ENCODE data around the gene SPTBN1.

The SPTBN1 gene

DNA sequence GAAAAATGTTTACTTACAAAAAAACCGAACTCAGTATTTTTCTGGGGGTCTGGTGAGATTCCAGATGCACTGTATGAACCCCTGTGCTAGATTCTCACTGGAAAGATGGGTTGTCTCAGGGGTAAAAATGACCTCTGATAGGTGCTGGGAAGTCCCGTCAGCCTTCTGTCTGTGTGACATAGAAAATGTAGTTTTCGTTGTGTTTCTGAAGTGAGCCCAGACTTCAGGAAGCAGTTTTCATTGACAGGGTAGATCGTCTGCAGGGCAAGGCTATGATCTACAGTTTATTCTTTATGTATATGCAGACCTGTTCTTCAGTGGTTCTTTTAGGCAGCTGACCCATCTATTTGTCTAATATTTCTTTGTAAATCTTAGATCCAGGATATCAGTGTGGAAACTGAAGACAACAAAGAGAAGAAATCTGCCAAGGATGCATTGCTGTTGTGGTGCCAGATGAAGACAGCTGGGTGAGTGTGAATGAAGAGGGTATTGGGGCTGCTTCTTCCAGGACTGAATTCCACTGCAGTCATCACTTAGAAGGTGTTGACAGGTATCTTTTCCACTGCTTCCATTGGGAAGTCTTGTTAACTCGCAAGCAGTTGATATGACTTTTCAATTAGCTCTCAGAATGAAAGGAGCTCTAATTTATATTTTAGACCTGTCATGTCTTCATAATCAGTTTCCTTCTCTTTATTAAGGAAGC is 159.9 kb downstream of the SPTBN1 start:
- DNase-seq = no peak

DNA sequence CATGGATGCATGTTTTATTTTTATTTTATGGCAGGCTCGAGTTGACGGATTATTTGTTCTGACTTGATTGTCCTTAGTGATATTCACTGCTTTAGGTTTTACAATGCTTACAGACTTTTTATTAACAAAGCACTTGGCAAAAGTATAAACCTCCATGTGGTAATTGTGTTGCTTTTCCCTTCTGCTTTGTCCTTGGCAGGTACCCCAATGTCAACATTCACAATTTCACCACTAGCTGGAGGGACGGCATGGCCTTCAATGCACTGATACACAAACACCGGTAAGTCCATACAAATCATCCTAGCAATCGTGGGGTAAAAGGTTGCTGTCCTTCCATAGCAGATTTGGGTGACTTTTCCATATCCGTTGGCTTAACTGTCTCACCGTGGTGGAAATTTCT is 161.3 kb downstream of the SPTBN1 start:
- no peak for DNase-seq

DNA sequence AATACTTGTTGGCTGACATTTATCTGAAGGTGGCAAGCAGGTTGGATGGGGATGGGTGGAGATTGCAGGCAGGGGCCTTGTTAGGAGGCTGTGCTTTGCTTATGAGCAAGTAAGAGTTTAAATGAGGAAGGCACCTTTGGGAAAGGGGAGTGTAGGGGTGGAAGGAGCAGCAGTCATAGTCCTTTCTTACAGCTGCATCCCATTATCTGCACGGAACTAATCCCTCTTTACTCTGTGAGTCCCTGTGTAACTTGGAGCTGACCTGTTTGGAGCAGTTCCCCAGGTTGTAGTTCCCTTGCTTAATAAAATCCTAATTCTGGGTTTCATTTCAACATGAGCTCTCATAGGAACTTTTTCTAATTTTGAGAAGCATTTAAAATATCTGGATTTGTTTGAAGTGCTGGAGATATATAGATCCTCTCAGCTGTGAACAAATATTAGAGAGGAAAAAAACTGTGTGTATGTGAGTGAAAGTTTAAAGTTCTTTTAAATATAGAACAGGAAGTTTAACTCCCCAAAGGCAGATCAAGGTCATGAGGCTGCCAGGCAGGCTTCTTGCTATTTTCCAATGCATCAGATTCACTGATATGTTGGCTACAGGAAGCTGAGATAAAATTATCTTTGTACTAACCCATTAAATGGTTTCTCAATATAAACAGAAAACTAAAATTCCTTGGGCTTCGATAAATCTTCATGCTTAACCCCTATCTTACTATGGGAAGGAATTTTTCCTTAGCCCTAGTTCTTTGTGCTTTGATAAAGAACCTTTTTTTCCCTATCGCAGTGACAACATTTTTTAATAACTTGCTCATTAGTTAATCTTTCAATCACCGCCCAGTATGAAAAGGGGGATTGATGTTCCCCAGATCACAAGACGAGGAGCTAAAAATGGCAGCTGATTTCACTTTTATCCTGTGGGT is 162.8 kb downstream of the SPTBN1 start:
- DNase-seq = no peak

DNA sequence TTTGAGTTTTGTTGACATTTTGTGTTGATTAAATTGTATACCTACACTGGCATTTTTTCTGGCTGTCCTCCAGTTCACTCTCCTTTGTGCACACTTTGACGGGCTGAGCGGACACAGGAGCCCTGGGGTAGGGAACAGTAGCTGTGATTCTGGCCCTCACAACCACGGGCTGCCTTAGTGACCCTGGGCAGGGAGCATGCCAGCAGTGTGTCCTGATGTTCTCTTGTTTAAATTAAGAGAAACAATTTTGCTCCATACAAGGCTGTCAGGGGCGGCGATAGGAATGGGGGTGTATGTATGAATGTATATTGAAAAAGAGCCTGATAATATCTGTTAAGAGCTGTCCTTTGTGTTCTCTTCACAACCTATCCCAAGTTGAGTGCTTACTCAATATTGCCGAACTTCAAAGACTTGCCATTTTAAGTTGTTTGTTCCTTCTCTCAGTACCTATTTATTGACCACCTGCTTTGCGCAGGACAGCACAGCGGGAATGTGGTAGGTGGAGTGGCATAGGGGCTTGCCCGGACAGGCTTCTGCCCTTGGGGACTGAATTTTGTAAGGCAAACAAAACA is 163.6 kb downstream of the SPTBN1 start:
- no peak for DNase-seq

DNA sequence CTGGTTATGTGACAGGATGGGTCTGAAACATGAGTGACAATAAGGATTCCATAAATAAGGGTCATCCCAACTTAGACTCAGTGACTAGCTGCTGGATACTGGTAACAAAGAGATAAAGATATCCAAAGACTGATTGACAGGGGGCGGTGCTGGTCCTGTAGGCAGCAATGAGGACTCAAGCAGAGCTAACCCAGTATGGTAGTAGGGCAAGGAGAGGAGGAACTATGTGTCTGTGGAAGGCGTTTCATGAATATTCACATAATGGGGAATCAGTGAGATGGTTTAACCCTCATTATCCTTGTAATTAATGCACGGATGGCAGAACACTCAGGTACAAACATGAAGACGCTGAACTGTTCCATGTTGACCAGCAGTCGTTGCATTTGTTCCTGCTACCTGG is 164.8 kb downstream of the SPTBN1 start:
- no peak for DNase-seq

DNA sequence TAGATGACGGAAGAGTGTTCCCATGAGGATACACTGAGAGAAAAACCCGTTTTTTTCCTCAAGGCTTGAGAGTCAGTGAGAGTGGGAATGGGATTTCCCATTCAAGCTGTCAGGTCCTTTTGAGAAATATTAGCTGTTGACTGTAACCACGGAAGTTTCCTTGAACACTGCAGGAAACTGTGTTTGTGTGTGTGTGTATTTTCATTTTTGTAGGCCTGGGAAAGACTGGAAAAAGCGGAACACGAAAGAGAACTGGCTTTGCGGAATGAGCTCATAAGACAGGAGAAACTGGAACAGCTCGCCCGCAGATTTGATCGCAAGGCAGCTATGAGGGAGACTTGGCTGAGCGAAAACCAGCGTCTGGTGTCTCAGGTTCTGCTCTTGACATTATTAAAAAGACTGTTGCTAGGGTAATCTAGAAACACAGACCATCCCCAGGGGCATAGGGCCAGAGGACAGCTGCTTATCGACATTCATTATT is 168.5 kb downstream of the SPTBN1 start:
- DNase-seq = no peak

DNA sequence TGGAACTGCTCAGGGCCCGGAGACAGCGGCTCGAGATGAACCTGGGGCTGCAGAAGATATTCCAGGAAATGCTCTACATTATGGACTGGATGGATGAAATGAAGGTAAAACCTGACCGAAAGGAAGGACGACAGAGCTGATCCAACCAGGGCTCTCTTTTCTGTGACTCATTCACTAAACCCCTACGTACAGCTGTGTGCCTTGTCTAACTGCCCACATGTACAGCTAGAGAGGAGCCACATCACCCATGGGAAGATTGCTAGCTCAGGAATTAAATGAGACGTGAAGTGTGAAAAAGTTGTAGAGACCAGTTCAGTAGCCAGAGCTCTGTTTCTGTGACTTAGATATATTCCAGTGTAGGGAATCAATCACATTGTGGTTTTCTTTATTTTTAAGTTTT is 170.0 kb downstream of the SPTBN1 start:
- no peak for DNase-seq

DNA sequence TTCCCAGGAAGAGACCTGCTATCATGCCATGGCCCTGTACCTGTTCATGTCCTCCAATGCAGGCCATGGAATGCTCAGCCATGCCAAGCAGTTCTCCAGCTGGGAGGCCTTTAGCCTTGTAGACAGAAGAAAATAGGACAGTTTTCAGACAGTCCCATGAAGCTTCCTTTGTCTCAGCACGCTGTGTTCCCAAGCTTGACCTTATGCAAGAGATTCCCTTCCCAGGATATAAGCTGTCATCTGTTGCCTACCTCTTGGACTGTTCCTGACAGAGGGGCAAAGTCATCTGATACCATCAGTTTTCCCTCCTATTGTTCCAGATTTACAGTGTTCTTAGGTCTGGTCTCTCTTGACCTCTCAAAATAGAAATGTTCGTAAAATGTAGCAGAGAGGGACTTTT is 170.8 kb downstream of the SPTBN1 start:
- DNase-seq = no peak

DNA sequence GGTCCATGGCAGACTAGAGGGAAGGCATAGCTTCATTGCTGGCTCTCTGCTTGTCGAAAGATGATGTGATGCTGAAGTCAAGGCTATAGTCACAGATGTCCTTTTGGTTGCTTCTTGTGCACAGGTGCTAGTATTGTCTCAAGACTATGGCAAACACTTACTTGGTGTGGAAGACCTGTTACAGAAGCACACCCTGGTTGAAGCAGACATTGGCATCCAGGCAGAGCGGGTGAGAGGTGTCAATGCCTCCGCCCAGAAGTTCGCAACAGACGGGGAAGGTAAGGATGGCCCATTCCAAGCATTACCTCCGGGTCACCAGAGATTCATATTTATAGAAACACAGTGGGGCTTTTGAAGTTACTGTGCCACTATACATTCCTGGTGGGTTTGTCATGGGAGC is 171.8 kb downstream of the SPTBN1 start:
- no peak for DNase-seq

DNA sequence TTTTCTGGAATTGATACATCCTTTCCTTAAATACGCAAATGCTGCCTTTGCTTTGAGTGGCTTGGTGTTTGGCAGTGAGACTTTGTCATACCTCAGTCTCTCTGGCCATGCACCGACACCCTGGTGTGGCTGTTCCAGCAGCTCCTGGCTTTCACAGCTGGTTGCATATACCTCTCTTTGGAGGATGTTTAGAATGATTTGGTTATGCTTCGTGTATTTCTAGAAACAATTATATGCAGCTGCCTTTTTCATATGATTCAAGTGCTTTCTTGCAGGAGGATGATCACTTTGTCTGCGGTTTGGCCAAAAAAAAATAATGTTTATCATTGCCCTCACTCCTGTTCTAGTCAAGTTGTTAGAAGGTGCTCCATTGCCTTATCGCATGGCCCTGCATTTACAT is 172.3 kb downstream of the SPTBN1 start:
- DNase-seq = no peak

DNA sequence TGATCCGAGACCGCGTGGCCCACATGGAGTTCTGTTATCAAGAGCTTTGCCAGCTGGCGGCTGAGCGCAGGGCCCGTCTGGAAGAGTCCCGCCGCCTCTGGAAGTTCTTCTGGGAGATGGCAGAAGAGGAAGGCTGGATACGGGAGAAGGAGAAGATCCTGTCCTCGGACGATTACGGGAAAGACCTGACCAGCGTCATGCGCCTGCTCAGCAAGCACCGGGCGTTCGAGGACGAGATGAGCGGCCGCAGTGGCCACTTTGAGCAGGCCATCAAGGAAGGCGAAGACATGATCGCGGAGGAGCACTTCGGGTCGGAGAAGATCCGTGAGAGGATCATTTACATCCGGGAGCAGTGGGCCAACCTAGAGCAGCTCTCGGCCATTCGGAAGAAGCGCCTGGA is 172.8 kb downstream of the SPTBN1 start:
- DNase-seq = no peak

DNA sequence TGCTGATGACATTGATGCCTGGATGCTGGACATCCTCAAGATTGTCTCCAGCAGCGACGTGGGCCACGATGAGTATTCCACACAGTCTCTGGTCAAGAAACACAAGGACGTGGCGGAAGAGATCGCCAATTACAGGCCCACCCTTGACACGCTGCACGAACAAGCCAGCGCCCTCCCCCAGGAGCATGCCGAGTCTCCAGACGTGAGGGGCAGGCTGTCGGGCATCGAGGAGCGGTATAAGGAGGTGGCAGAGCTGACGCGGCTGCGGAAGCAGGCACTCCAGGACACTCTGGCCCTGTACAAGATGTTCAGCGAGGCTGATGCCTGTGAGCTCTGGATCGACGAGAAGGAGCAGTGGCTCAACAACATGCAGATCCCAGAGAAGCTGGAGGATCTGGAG is 173.3 kb downstream of the SPTBN1 start:
- no peak for DNase-seq

DNA sequence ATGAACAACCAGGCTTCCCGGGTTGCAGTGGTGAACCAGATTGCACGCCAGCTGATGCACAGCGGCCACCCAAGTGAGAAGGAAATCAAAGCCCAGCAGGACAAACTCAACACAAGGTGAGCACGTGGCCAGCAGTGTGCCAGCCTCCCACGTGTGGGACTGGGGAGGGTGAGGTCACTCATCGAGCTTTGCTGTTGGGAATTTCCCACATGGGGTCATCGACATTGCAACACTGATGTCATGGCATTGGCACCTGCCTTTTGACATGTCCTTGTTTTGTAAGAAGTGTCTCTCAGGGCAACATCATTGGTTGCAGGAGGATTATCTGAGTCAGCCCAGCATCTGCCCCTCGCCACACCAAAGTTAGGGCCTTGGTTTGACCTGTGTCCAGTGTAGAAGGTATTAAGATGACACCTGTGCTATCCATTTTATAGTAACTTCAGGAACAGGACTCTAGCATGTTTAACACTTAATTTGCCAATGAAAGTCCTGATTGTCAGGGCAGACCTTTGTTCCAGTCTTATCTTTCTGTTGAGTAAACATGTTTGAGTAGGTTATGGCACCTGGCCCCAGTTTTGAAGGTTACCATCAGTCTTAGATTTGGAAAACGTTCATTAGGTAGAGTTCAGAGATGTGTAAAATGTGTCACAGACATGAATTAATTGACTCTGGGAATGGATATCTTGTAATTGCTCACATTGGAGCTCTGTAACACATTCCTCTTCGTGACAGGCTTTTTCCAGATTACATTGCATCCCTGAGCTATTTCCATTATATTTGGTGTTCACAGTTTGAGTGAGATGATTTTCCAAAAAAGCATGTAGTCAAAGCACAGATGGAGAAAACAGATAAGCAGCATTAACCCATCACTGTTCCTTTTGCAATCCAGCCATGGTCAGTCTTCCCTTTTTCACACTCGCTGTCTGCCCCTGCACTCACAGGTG is 174.1 kb downstream of the SPTBN1 start:
- no peak for DNase-seq

DNA sequence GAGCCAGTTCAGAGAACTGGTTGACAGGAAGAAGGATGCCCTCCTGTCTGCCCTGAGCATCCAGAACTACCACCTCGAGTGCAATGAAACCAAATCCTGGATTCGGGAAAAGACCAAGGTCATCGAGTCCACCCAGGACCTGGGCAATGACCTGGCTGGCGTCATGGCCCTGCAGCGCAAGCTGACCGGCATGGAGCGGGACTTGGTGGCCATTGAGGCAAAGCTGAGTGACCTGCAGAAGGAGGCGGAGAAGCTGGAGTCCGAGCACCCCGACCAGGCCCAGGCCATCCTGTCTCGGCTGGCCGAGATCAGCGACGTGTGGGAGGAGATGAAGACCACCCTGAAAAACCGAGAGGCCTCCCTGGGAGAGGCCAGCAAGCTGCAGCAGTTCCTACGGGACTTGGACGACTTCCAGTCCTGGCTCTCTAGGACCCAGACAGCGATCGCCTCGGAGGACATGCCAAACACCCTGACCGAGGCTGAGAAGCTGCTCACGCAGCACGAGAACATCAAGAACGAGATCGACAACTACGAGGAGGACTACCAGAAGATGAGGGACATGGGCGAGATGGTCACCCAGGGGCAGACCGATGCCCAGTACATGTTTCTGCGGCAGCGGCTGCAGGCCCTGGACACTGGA is 174.9 kb downstream of the SPTBN1 start:
- no peak for DNase-seq

DNA sequence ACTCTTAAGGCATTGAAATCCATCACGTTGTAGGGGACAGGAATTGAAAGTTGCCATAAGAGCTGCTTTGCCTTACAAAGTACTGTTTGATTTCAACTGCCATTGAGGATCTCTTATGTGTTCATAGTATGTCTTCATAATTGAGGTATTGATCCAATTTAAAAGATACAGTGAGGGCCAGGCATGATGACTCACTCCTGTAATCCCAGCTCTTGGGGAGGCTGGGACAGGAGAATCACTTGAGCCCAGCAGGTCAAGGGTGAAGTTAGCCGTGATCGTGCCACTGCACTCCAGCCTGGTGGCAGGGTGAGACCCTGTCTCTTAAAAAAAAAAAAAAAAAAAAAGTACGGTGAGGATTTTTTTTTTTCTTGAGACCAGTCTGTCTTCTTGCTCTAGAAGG is 175.6 kb downstream of the SPTBN1 start:
- no peak for DNase-seq

DNA sequence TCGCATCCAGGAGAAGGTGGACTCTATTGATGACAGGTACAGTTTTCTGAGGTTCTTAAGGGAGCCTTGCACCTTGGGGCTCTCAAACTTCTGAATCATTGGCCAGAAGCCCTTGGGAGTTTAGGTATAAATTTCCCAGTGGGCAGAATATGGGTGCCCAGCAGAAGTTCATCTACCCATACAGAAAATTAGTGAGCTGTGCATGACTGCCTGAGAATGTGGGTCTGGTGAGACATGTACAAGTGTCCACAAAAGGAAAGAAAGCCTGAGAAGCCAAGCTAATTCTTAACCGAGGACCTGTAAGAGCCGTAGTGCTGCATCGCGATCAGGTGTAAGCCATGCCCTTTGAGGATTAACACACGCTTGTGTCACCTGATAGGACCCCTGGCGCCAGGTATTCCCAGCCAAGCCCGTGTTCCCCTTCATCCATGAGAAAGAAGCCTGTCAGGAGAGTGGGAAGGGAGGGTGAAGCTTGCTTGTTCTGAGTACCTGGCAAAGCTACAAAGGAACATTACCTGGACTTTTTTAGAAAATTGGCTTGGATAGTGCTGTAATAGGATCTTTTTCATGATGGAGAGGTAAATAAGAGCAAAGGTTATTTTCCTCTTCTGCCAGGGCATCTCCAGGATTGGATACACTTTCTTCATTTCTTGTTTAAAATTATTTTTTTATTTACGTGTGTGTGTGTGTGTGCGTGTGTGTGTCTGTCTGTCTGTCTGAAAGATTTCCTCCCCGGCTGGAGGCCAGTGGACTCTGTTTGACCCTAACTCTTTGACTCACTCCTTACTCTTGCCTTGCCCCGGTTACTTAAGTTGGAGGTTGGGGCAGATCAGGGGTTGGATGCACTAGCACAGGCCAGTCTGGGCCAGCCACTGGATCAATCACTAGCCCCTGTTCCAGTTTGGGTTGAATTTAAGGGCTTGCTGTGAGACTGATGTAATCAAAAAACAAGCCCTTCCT is 176.9 kb downstream of the SPTBN1 start:
- DNase-seq = no peak

DNA sequence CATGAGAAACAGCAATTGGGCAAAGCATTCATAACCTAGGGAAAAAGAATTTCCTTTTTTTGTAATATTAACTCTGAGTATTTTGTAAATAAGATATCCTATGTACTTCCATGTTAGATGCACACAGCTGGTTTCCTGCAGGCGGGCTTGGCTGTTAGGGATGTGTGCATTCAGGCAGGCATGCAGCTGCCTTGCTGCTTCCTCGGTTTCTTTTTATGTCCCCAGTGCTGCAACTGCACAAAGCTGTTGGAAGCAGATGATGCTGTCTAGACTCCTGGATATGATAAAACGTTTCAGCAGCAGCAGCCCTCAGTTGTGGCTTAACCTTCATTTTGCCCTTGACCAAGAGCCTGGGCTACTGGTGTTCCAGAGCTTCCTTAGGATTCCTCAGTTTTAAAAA is 177.9 kb downstream of the SPTBN1 start:
- DNase-seq = no peak

DNA sequence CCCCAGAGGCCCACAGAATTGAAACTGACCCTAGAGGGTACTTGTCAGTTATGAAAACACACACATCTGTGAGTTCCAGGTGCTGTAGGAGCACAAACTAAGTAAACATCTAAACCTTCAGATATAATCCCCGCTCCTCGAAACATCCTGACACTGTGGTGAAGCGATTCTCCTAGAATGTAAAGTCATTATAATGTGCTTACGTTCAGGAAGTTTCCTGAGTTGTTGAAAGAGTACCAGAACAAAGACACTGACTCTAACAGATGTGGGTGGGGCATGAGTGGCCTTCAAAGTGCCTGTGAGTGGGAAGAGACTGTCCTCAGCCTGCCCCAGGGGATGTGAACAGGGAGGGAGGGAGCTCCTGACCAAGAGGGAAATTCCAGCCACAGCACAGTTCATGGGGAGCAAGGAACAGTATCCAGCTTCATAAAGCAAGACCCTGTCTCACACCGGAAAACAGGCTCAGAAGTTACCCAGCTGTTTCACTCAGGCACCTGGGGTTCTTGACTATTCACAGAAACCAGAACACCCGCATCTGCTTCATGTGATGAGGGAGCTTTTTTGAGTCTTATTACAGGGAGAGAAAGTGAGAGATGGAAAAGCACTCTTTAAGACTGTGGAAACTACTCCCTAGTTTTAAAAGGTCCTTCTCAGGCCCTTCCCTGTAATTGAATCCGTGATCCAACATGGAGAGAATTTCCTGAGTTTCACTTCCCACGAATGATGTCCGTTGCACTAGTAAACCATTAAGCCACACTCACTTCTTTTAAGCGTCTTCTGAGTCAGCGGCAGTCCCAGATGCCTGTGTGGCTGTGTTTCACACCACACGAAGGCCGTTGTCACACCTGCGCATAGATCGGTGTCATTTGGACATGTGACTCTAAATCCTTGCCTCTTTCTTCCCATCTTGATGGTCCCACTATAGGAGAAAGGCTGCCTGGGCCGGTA is 178.7 kb downstream of the SPTBN1 start:
- no peak for DNase-seq

DNA sequence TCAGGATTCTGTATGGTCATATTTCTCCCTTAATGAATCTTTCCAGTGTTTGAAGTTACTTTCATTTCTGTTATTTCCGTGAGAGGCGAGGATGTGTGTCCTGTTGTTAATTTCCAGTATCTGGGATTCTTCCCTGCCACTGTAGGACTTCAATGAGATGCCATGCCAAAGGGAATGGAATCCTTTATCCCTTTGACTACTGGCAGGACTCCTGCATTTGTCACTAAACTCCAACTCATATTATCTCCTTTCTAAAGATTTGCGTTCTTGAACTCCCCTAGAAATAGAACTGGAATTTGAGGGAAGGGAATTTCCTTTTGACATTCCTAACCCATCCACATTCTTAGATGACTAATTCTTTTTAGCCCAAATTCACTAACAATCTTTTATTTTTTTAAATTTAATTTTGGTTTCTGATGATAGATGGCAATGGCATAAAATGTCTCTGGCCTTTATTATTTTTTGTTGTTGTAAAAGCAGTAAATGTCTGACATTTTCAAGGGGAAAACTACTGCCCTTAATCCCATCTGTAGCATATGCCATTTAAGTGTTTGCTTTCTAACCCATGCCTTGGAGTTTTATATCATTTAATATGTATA is 179.5 kb downstream of the SPTBN1 start:
- DNase-seq = no peak

Data from NCI-H524 (cell line).